ENCODE results near the gene MPV17.

- TF ChIP-seq CTCF (IDR thresholded peaks at IDR 0.05): no peak
- TF ChIP-seq EZH2 (IDR thresholded peaks at IDR 0.05): no peak
- no peak for TF ChIP-seq EZH2phosphoT487 (IDR thresholded peaks at IDR 0.05)
These were observed 564 bp downstream of the MPV17 start for GRCh38 chr2:27322301-27322765.
